ENCODE measurements around the gene RPRD1B. TPM values are rescaled to one million over a fixed set of nuclear protein-coding genes. Genes with fewer than 3 reads are reported as not detected.

RPRD1B gene
- total RNA-seq, 1 donor: 36.3 TPM

- peak; percentile 17 for DNase-seq (ENCODE audit: low read depth)
- no peak for TF ChIP-seq CTCF (IDR thresholded peaks at IDR 0.05; ENCODE audit: insufficient read depth, low read depth, low read length)
- no peak overlapping the region for H3K4me3 ChIP-seq (ENCODE audit: low read depth, low read length)
These were observed 95.8 kb downstream of the RPRD1B start for GRCh38 chr20:38129248-38129865.

- H3K4me3 ChIP-seq (ENCODE audit: low read depth, low read length): no peak overlapping the region
- DNase-seq (ENCODE audit: low read depth): peak; percentile 12
- TF ChIP-seq CTCF (IDR thresholded peaks at IDR 0.05; ENCODE audit: insufficient read depth, low read depth, low read length): no peak
These were observed 96.5 kb downstream of the RPRD1B start for GRCh38 chr20:38129893-38130609.

GRCh38 chr20:38130687-38131587 is 97.4 kb downstream of the RPRD1B start:
- peak; percentile 10 for DNase-seq (ENCODE audit: low read depth)
- H3K4me3 ChIP-seq (ENCODE audit: low read depth, low read length): no peak overlapping the region
- no peak for TF ChIP-seq CTCF (IDR thresholded peaks at IDR 0.05; ENCODE audit: insufficient read depth, low read depth, low read length)

GRCh38 chr20:38131588-38132121 is 98.1 kb downstream of the RPRD1B start:
- DNase-seq (ENCODE audit: low read depth): peak; percentile 59
- TF ChIP-seq CTCF (IDR thresholded peaks at IDR 0.05; ENCODE audit: insufficient read depth, low read depth, low read length): no peak

GRCh38 chr20:38132156-38132909 is 98.8 kb downstream of the RPRD1B start:
- DNase-seq (ENCODE audit: low read depth): peak; percentile 17
- no peak overlapping the region for H3K4me3 ChIP-seq (ENCODE audit: low read depth, low read length)
- no peak for TF ChIP-seq CTCF (IDR thresholded peaks at IDR 0.05; ENCODE audit: insufficient read depth, low read depth, low read length)

More at GRCh38 chr20:38131588-38132121, 98.1 kb downstream of the RPRD1B start:
- no peak overlapping the region for H3K4me3 ChIP-seq (ENCODE audit: low read depth, low read length)
